ENCODE measurements around the gene HECTD1.

HECTD1 gene

DNA sequence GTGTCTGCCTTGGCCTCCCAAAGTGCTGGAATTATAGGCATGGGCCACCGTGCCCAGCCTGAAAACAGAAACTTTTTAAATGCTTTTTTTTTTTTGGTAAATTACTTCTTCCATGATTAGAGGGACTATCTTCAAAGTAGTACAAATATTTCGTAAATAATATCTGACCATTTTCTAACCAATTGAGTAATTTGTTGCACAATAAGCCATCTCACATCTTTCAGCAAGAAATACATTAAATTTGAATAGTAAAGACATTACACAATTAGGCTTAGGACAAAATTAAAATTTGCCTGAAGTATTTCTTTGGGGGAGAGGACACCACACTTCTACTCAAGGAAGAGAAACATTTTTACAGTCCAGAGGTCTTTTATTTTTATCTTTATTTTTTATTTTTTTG lies 96.7 kb downstream of the HECTD1 start:
- no peaks in the 10 kb centered on the region for H3K79me1 ChIP-seq (ENCODE audit: low read length)
- H3K27me3 ChIP-seq (ENCODE audit: insufficient read depth, low read length) = no peaks in the 10 kb centered on the region
- no peaks in the 10 kb centered on the region for H3K4me1 ChIP-seq (ENCODE audit: control insufficient read depth in 1 of 2, insufficient read depth in 2 of 2, low read length in 2 of 2)
- no peak overlapping the region for H3K4ac ChIP-seq (ENCODE audit: low read depth, low read length)
- no peak overlapping the region for H2AK5ac ChIP-seq (ENCODE audit: low read length)
- H3K9ac ChIP-seq (ENCODE audit: low read length) = no peak overlapping the region
- H2AFZ ChIP-seq (ENCODE audit: insufficient read depth, low read length, poor library complexity) = no peak overlapping the region
- H4K8ac ChIP-seq (ENCODE audit: low read depth, low read length) = no peak overlapping the region
- H3K23ac ChIP-seq (ENCODE audit: low read length) = no peak overlapping the region
- H2BK5ac ChIP-seq (ENCODE audit: low read depth, low read length, poor library complexity) = no peak overlapping the region
- H3K79me2 ChIP-seq (ENCODE audit: control insufficient read depth, insufficient read depth, low read length, poor library complexity) = no peaks in the 10 kb centered on the region
- no peak overlapping the region for H2BK120ac ChIP-seq (ENCODE audit: insufficient read depth, low read length, poor library complexity)
- H4K12ac ChIP-seq (ENCODE audit: low read depth, low read length) = no peak overlapping the region
- peaks cover 24 to 35% of the 10 kb centered on the region in 2 experiments for H3K36me3 ChIP-seq (ENCODE audit: control insufficient read depth in 1 of 2, insufficient read depth in 2 of 2, low read length in 2 of 2)
- no peak overlapping the region for H4K91ac ChIP-seq (ENCODE audit: low read depth, low read length)
- no CpG with 5 or more reads among the region's 2 CpGs for WGBS (ENCODE audit: extremely low coverage, insufficient coverage, insufficient read length)
- DNase-seq = no peak
- H3K27ac ChIP-seq (ENCODE audit: low read depth, low read length) = no peak overlapping the region
- H3K9me3 ChIP-seq (ENCODE audit: insufficient read depth, low read depth, low read length) = no peaks in the 10 kb centered on the region
- no peak overlapping the region for H3K4me2 ChIP-seq (ENCODE audit: low read length)
- H3K14ac ChIP-seq (ENCODE audit: low read length) = no peak overlapping the region
- no peak overlapping the region for H2BK12ac ChIP-seq (ENCODE audit: low read length)
- no peak overlapping the region for H3K18ac ChIP-seq (ENCODE audit: low read length)
- H3K4me3 ChIP-seq (ENCODE audit: low read depth, low read length) = no peak overlapping the region

DNA sequence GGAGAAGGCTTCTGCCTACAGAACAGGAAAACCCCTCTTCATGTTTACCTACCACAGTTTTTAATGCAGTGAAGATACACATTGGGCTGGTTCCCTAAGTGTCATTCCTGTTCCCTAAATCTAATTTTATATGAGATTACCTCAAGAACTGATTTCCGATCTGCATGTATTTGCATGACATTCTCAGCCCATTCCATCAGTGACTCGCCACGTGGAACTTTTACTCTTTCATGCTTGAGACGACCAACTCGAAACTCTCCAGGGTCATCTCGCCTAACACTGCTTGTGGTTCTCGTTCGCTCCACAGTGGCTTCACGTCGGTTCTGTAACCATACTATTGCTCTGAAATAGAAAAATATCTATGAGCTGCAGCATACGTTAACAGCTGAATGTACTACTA lies 98.3 kb downstream of the HECTD1 start:
- WGBS (ENCODE audit: extremely low coverage, insufficient coverage, insufficient read length) = no CpG with 5 or more reads among the region's 11 CpGs
- no peak overlapping the region for H2BK120ac ChIP-seq (ENCODE audit: insufficient read depth, low read length, poor library complexity)

DNA sequence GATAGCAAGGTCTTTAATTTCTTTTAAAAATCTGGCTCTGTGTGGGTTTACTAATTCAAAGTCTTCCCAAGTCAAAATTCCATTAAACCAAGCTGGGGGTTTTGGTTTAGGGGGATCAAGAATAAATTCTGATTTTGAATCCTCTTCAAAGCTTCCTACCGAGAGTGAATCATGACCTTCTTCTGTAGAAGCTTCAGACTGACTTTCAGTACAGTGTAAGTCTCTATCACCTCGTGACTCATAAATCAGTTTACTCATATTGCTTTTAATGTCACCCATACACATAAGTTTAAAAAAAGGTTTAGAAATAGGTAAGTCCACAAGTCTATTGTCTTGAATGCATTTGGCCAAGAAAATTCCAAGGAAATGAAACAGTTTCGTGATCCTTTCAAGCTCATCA lies 100.8 kb downstream of the HECTD1 start:
- H3K4me1 ChIP-seq (ENCODE audit: control insufficient read depth in 1 of 2, insufficient read depth in 2 of 2, low read length in 2 of 2) = no peaks in the 10 kb centered on the region
- H4K12ac ChIP-seq (ENCODE audit: low read depth, low read length) = no peak overlapping the region
- H3K9me3 ChIP-seq (ENCODE audit: insufficient read depth, low read depth, low read length) = no peaks in the 10 kb centered on the region
- H2AK5ac ChIP-seq (ENCODE audit: low read length) = no peak overlapping the region
- H3K27ac ChIP-seq (ENCODE audit: low read depth, low read length) = no peak overlapping the region
- no peak overlapping the region for H3K23ac ChIP-seq (ENCODE audit: low read length)
- WGBS (ENCODE audit: extremely low coverage, insufficient coverage, insufficient read length) = no CpG with 5 or more reads among the region's 3 CpGs
- H3K18ac ChIP-seq (ENCODE audit: low read length) = no peak overlapping the region
- no peak overlapping the region for H4K91ac ChIP-seq (ENCODE audit: low read depth, low read length)
- no peak overlapping the region for H3K14ac ChIP-seq (ENCODE audit: low read length)
- H3K79me1 ChIP-seq (ENCODE audit: low read length) = no peaks in the 10 kb centered on the region
- H4K8ac ChIP-seq (ENCODE audit: low read depth, low read length) = no peak overlapping the region
- H2BK5ac ChIP-seq (ENCODE audit: low read depth, low read length, poor library complexity) = no peak overlapping the region
- H2BK120ac ChIP-seq (ENCODE audit: insufficient read depth, low read length, poor library complexity) = no peak overlapping the region
- H2AFZ ChIP-seq (ENCODE audit: insufficient read depth, low read length, poor library complexity) = no peak overlapping the region
- H2BK12ac ChIP-seq (ENCODE audit: low read length) = no peak overlapping the region
- DNase-seq = no peak
- H3K36me3 ChIP-seq (ENCODE audit: control insufficient read depth in 1 of 2, insufficient read depth in 2 of 2, low read length in 2 of 2) = peaks cover 33 to 37% of the 10 kb centered on the region in 2 experiments
- H3K9ac ChIP-seq (ENCODE audit: low read length) = no peak overlapping the region
- H3K4me3 ChIP-seq (ENCODE audit: low read depth, low read length) = no peak overlapping the region
- no peak overlapping the region for H3K4me2 ChIP-seq (ENCODE audit: low read length)
- H3K27me3 ChIP-seq (ENCODE audit: insufficient read depth, low read length) = no peaks in the 10 kb centered on the region
- no peak overlapping the region for H3K4ac ChIP-seq (ENCODE audit: low read depth, low read length)
- no peaks in the 10 kb centered on the region for H3K79me2 ChIP-seq (ENCODE audit: control insufficient read depth, insufficient read depth, low read length, poor library complexity)

More for the DNA sequence above, 98.3 kb downstream of the HECTD1 start:
- H2BK12ac ChIP-seq (ENCODE audit: low read length) = no peak overlapping the region
- no peaks in the 10 kb centered on the region for H3K79me1 ChIP-seq (ENCODE audit: low read length)
- H2AFZ ChIP-seq (ENCODE audit: insufficient read depth, low read length, poor library complexity) = no peak overlapping the region
- H4K12ac ChIP-seq (ENCODE audit: low read depth, low read length) = no peak overlapping the region
- no peak for DNase-seq
- no peak overlapping the region for H3K23ac ChIP-seq (ENCODE audit: low read length)
- no peaks in the 10 kb centered on the region for H3K27me3 ChIP-seq (ENCODE audit: insufficient read depth, low read length)
- no peak overlapping the region for H4K91ac ChIP-seq (ENCODE audit: low read depth, low read length)
- no peak overlapping the region for H4K8ac ChIP-seq (ENCODE audit: low read depth, low read length)
- H3K79me2 ChIP-seq (ENCODE audit: control insufficient read depth, insufficient read depth, low read length, poor library complexity) = no peaks in the 10 kb centered on the region
- no peaks in the 10 kb centered on the region for H3K9me3 ChIP-seq (ENCODE audit: insufficient read depth, low read depth, low read length)
- H3K4me3 ChIP-seq (ENCODE audit: low read depth, low read length) = no peak overlapping the region
- H3K36me3 ChIP-seq (ENCODE audit: control insufficient read depth in 1 of 2, insufficient read depth in 2 of 2, low read length in 2 of 2) = peaks cover 27 to 37% of the 10 kb centered on the region in 2 experiments
- H3K4me2 ChIP-seq (ENCODE audit: low read length) = no peak overlapping the region
- no peak overlapping the region for H3K27ac ChIP-seq (ENCODE audit: low read depth, low read length)
- H3K9ac ChIP-seq (ENCODE audit: low read length) = no peak overlapping the region
- no peak overlapping the region for H3K4ac ChIP-seq (ENCODE audit: low read depth, low read length)
- H3K4me1 ChIP-seq (ENCODE audit: control insufficient read depth in 1 of 2, insufficient read depth in 2 of 2, low read length in 2 of 2) = no peaks in the 10 kb centered on the region
- no peak overlapping the region for H2AK5ac ChIP-seq (ENCODE audit: low read length)
- no peak overlapping the region for H3K14ac ChIP-seq (ENCODE audit: low read length)
- no peak overlapping the region for H3K18ac ChIP-seq (ENCODE audit: low read length)
- no peak overlapping the region for H2BK5ac ChIP-seq (ENCODE audit: low read depth, low read length, poor library complexity)

DNA sequence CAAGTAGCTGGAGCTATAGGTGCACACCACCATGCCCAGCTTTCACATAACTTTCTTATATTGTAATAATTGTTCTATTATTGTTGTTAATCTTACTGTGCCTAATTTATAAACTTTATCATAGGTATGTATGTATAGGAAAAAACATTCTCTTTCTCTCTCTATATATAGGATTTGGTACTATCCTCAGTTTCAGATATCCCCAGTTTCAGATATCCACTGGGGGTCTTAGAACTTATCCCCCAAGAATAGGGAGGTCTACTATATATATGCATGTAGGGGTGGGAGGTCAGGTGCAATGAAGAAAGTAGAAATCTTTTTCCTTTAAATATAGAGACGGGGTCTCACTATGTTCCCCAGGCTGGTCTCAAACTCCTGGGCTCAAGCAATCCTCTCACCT lies 110.5 kb downstream of the HECTD1 start:
- H3K79me2 ChIP-seq (ENCODE audit: control insufficient read depth, insufficient read depth, low read length, poor library complexity) = no peaks in the 10 kb centered on the region
- H3K4ac ChIP-seq (ENCODE audit: low read depth, low read length) = no peak overlapping the region
- no peaks in the 10 kb centered on the region for H3K79me1 ChIP-seq (ENCODE audit: low read length)
- H3K4me3 ChIP-seq (ENCODE audit: low read depth, low read length) = no peak overlapping the region
- H3K9me3 ChIP-seq (ENCODE audit: insufficient read depth, low read depth, low read length) = no peaks in the 10 kb centered on the region
- no peak overlapping the region for H4K12ac ChIP-seq (ENCODE audit: low read depth, low read length)
- H2AFZ ChIP-seq (ENCODE audit: insufficient read depth, low read length, poor library complexity) = no peak overlapping the region
- H3K27ac ChIP-seq (ENCODE audit: low read depth, low read length) = no peak overlapping the region
- no peak overlapping the region for H3K18ac ChIP-seq (ENCODE audit: low read length)
- no CpG with 5 or more reads among the region's 1 CpG for WGBS (ENCODE audit: extremely low coverage, insufficient coverage, insufficient read length)
- no peaks in the 10 kb centered on the region for H3K27me3 ChIP-seq (ENCODE audit: insufficient read depth, low read length)
- H2AK5ac ChIP-seq (ENCODE audit: low read length) = no peak overlapping the region
- no peak overlapping the region for H4K8ac ChIP-seq (ENCODE audit: low read depth, low read length)
- peaks cover 15 to 23% of the 10 kb centered on the region in 2 experiments for H3K36me3 ChIP-seq (ENCODE audit: control insufficient read depth in 1 of 2, insufficient read depth in 2 of 2, low read length in 2 of 2)
- H3K4me1 ChIP-seq (ENCODE audit: control insufficient read depth in 1 of 2, insufficient read depth in 2 of 2, low read length in 2 of 2) = no peaks in the 10 kb centered on the region
- no peak overlapping the region for H3K9ac ChIP-seq (ENCODE audit: low read length)
- no peak overlapping the region for H2BK12ac ChIP-seq (ENCODE audit: low read length)
- no peak overlapping the region for H3K4me2 ChIP-seq (ENCODE audit: low read length)
- H2BK5ac ChIP-seq (ENCODE audit: low read depth, low read length, poor library complexity) = no peak overlapping the region
- no peak overlapping the region for H3K23ac ChIP-seq (ENCODE audit: low read length)
- no peak overlapping the region for H2BK120ac ChIP-seq (ENCODE audit: insufficient read depth, low read length, poor library complexity)
- no peak overlapping the region for H3K14ac ChIP-seq (ENCODE audit: low read length)
- no peak for DNase-seq
- H4K91ac ChIP-seq (ENCODE audit: low read depth, low read length) = no peak overlapping the region
